ENCODE measurements around the gene DGKB.
"Not testable (repeated sequence)": the region's sequence is repeated elsewhere in the genome, so short reads cannot be mapped to it uniquely, and the experiment has no call there.

Gene DGKB

DNA sequence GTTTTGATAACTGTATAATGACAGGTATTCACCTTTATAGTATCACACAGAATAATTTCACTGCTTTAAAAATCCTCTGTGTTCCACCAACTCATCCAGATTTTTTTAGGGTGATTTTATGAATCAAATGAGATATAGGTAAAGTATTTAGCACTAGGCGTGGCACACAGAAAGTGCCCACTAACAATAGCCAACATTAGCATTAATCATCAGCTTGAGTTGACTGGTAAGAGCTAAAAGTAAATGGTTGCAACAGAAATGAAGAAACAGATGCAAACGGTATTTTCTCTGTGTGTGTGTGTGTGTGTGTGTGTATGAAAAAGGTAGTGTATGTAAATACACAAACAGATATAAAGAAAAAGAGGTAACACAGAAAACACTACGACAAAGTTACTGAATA is 534.3 kb downstream of the DGKB start:
- DNase-seq = no peak

GRCh38 chr7:14351167-14351566 is 551.4 kb downstream of the DGKB start:
- DNase-seq = no peak

- DNase-seq = no peak
Observed at GRCh38 chr7:14341200-14341775, 561.3 kb downstream of the DGKB start.

DNA sequence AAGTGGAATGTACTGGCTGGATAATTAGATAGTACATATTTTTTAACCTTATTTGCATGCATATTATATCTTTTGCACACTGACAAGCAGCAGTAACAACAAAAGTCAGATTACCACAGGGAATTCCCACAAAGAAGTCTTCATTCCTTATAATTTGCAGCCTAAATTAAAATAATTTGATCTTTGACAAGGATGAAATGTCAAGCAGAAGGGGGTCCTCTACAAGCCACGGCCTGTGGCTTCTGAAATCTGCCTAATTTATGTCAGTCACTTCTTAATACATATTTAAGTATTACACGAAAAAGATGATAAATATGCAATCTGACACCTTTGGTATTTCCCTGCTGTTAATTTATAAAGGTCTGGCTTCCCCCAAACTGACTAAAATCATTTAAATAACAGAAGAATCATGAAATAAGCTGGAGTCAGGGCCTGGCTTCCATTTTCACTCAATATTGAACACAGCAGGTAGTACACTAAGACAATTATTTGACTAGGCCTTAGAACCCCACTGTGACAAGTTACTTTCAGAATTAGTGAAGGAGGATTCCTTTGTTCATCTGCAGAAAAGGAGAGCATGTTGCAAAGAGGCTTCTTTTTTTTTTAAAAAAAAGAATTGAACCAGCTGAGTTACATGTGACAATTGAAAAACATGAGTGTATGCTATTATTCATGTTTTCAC is 562.0 kb downstream of the DGKB start:
- DNase-seq = no peak

GRCh38 chr7:14339861-14340260 is 562.7 kb downstream of the DGKB start:
- no peak for DNase-seq

- no peak for DNase-seq
Observed at GRCh38 chr7:14336256-14336655, 566.3 kb downstream of the DGKB start.

DNA sequence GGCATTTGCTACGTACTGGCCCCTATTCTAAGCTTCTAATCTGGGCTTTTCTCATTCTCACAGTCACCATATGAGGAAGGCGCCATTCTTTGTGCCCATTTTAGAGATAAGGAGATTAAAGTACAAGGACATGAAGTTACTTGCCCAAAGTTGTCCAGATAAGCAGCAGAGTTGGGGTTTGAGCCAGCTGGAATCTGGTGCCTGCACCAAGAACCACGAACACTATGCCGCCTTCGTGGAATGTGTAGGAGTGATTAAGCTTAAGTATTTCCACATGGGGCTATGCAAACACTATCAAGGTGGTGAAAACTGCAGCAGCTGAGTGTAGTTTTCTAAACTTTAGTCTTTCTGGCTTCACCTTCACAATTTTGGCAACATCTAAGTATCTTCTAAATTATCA is 570.4 kb downstream of the DGKB start:
- DNase-seq = no peak

DNA sequence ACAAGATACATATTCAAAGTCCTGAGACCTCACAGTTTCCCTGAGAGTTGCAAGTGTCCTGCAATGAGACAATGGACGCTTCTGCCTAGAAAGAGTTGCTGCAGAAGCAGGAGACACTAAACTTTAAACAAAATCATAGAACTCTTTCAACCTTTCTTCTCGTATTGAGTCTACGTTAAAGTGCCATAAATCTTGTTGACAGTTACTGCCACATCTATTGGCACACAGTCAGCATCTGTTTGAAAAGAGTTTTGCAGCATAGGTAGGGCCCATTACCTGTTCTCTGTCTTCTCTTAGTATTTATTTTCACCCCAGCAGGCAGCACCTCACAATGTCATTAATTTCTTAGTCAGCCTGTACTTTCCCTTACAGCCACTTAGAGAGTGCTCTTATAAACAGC is 577.8 kb downstream of the DGKB start:
- no peak for DNase-seq

DNA sequence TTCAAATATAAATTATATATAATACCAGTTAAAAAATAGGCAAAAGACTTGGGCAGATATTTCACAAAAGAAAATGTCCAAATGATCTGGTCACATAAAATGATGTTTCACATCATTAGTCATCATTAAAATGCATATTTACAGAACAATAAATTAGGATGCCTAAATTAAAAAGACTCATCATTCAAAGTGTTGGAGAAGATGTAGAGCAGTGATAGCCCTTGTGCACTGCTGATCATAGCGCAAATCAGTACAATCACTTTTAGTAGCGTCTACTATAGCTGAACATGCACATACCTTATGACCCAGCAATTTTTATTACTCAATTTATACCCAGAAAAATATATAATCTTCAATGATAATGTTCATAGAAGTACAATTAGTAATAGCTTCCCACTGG is 579.8 kb downstream of the DGKB start:
- no peak for DNase-seq

GRCh38 chr7:14321947-14322346 is 580.6 kb downstream of the DGKB start:
- DNase-seq = no peak

- no peak for DNase-seq
Observed at GRCh38 chr7:14309432-14309831, 593.1 kb downstream of the DGKB start.

DNA sequence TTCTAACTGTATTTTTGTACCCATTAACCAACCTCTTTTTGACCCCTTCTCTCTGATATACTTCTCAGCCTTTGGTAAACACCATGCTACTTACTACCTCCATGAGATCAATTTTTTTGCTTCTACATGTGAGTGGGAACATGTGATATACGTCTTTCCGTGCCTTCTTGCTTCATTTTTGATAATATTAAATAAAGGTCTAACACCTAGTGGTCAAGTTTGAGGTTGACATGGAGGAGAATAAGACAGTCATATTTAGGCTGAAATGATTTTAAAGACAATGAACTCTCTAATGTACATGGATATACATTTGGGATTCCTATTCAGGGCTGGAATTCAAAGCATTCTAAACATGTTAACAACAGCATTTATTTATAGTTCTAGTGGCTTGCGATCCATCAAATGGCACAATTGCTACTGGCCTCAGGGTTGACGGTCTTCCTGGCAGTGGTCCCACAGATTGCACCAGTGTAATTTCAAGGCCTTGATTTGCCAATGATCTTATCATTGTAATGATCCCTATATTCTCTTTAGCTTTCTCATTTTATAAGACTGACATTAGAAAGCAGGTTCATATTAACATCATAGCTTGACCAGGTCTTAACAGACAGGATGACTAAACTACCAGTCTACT is 597.2 kb downstream of the DGKB start:
- no peak for DNase-seq

DNA sequence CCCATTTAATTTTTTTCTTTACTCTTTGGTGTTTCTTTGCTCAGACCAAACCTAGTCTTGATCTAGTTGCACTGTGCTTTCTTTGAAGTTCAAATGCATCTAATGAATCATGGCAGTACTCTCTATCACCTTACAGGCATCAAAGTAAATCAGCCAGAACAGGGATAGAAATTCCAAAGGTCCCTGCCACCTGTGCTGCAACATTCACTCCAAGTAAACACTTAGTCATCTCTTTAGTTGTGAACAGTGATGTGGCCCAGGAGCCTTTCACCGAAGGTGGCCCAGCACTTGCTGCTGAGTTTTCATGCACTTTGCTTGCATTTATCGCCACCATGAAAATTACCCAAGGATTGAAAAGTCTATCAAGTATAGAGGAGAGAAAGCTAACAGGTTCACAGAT is 599.0 kb downstream of the DGKB start:
- no peak for DNase-seq

- DNase-seq = no peak
Observed at GRCh38 chr7:14294637-14295036, 607.9 kb downstream of the DGKB start.

DNA sequence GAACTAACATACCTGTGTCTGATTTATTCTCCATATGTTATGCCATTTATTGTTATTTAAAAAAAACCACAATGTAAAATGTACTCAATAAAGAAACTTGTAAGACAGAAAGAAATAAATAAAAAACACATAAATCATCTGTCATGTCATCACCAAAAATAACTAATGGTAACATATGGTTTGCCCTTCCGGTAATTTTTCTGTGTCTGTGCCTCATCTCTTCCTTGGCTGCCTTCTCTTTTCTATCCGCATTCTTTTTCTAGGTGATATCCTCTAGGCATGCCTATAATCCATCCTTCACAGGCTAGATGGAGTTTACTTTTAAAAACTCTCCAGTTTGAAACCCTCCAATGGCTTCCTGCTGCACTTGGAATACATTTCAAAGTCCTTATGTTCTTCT is 609.1 kb downstream of the DGKB start:
- DNase-seq = no peak

- DNase-seq = no peak
Observed at GRCh38 chr7:14292737-14293136, 609.8 kb downstream of the DGKB start.

GRCh38 chr7:14289957-14290356 is 612.6 kb downstream of the DGKB start:
- DNase-seq = no peak

DNA sequence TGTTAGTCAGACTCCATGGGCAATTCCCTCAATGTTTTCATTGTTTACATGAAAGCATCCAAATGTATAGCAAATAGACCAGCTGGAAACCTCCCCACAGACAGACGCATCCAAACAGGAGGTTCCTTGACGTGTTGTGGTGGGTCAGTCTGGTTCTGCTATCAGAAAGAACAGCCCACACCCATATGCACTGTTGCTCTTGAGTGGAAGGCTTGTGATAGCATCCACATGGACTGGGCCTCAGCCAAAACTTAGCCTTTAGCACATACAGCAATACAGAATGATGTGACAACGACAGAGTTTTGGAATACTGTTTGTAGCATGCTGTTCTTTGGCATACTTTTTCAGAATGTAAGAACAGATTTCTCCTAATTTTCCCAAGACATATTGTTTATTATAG is 613.9 kb downstream of the DGKB start:
- DNase-seq = no peak

GRCh38 chr7:14287398-14287797 is 615.2 kb downstream of the DGKB start:
- no peak for DNase-seq

DNA sequence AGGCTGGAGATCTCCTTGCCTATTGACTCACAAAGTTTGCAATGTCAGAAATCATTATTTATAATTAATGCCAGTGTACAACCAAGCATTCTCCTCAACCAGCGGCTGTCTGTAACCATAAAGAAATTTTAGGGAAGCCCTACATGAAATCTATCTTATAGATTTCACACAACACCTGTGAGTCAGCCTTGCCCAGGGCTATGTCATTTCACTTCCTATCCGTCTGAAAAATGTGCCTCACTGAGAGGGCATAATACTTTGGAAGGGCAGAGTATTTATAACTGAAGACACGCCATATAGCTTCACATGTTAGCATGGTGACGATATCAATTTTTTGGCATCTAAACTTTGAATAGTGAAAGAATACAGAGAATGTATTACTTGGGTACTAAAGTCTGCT is 616.5 kb downstream of the DGKB start:
- no peak for DNase-seq

DNA sequence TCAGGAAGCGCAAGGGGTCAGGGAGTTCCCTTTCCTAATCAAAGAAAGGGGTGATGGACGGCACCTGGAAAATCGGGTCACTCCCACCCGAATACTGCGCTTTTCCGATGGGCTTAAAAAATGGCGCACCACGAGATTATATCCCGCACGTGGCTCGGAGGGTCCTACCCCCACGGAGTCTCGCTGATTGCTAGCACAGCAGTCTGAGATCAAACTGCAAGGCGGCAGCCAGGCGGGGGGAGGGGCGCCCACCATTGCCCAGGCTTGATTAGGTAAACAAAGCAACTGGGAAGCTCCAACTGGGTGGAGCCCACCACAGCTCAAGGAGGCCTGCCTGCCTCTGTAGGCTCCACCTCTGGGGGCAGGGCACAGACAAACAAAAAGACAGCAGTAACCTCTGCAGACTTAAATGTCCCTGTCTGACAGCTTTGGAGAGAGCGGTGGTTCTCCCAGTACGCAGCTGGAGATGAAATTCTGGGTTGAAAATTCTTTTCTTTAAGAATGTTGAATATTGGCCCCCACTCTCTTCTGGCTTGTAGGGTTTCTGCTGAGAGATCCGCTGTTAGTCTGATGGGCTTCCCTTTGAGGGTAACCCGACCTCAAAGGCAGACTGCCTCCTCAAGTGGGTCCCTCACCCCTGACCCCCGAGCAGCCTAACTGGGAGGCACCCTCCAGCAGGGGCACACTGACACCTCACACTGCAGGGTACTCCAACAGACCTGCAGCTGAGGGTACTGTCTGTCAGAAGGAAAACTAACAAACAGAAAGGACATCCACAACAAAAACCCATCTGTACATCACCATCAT is 623.3 kb downstream of the DGKB start:
- DNase-seq = not testable (repeated sequence)

GRCh38 chr7:14275356-14275755 is 627.2 kb downstream of the DGKB start:
- DNase-seq = no peak

GRCh38 chr7:14271441-14271840 is 631.1 kb downstream of the DGKB start:
- DNase-seq = no peak

GRCh38 chr7:14270099-14270498 is 632.5 kb downstream of the DGKB start:
- no peak for DNase-seq

Measured in femur (tissue), 1 donor.